Tibial nerve (tissue), 3 donors: ENCODE data around the gene ZNF473.
"Not testable (repeated sequence)": the region's sequence is repeated elsewhere in the genome, so short reads cannot be mapped to it uniquely, and the experiment has no call there.

ENCODE experiments used
- CTCF ChIP-seq, 5 experiments: fragments of 200-600 bp in 3 of 5; fragments of 450-650 bp in 2 of 5; sonication (generic) in 3 of 5; IDR thresholded peaks; one replicate each; pipeline ENCODE4 v1.5.1; 2016 to 2019; ENCODE audit warnings: antibody characterized with exemption in 5 of 5, mild to moderate bottlenecking in 3 of 5, moderate library complexity in 2 of 5
- POLR2A ChIP-seq, 2 donors: fragments of 450-650 bp; IDR thresholded peaks; one replicate each; pipeline ENCODE4 v1.6.1; 2017; ENCODE audit warnings: antibody characterized with exemption in 2 of 2, mild to moderate bottlenecking in 2 of 2, moderate library complexity in 2 of 2

- not testable (repeated sequence) for TF ChIP-seq POLR2A, CTCF (IDR thresholded peaks at IDR 0.05)
Measured at GRCh38 chr19:50098892-50099291, 73.1 kb downstream of the ZNF473 start.
